M059J (cell line): ENCODE data around the gene MSH2. TPM values are rescaled to one million over a fixed set of nuclear protein-coding genes. Genes with fewer than 3 reads are reported as not detected.
"Not testable (repeated sequence)": the region's sequence is repeated elsewhere in the genome, so short reads cannot be mapped to it uniquely, and the experiment has no call there.

Experiments
- DNase-seq: peaks from one replicate; pipeline ENCODE4 v3.0.0-alpha.2; 2012; ENCODE audit warnings: low read depth
- total RNA-seq: library from RNA; depleted of rRNA; stranded (reverse); fragments of >200 nt; shearing (Covaris generic); gene quantifications from 2 replicates; pipeline ENCODE4 v1.2.3, GENCODE V29; 2014

MSH2 gene
- total RNA-seq, 1 experiment from 2014 or later, result 60.6 TPM

DNA sequence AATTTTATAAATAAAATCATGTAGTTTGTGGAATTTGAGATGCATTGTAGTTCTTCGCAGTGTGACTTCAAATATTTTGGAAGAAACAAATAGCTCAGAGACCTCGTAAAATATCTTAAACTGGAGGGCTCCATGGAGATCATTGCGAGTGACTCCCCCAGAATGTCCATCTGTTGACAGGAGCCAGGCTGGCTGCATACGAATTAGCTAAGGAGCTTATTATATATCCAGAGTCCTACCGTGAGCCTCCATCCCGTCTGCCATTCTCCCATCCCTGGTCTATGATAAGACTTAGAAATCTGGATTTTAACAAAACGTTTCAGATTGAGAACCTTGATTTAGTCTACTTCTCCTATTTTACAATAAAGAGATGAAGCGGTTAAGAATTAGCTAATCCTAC is 80.2 kb downstream of the MSH2 start:
- DNase-seq, result no peak

- DNase-seq, result no peak
Observed at GRCh38 chr2:47484396-47484795, 81.4 kb downstream of the MSH2 start.

- DNase-seq, result no peak
Observed at GRCh38 chr2:47485177-47485576, 82.2 kb downstream of the MSH2 start.

- no peak for DNase-seq
Observed at GRCh38 chr2:47485751-47486300, 82.9 kb downstream of the MSH2 start.

DNA sequence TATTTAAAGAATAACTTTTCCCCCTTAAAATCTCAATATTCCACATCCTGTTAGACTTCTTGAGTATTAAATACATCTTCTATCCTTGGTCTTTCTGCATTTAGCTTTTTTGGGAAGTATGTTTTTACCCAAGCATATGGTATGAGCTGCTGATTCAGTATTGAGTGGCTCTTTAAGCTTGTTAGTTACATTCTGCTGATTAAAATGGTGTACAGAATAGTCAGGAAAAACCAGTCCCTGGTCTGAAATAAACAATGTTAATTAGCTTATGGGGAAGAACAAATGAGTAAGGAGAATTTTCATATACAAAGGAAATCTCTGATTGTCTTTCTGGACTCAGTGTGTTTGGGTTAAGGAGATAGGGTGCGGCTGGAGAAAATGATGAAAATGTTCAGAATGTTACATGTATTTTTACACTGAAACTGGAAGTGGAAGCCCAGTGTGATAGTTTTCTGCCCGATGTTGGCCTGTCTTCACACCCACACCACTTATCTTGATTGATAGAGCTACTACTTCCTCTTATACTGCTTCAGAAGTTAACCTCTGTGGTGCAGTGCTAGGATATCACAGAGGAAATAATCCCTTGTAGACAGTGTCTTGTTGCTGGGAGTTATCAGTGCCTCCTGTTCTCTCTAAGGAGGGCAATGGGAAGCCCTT is 84.0 kb downstream of the MSH2 start:
- no peak for DNase-seq

- no peak for DNase-seq
Observed at GRCh38 chr2:47487498-47487875, 84.5 kb downstream of the MSH2 start.

GRCh38 chr2:47488870-47489584 is 86.1 kb downstream of the MSH2 start:
- peak; percentile 91 for DNase-seq

DNA sequence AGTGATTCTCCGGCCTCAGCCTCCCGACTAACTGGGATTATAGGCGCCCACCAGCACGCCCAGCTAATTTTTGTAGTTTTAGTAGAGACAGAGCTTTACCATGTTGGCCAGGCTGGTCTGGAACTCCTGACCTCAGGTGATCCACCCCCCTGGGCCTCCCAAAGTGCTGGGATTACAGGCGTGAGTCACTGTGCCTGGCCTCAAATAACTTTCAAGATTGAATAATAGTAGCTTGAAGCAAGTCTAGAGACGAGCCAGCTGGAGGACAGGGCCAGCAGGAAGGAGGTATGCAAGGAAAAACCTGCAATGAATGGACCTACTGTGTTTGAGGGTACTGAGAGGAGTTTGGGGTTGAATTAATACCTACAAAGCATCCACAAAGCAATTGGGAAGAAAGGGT is 87.5 kb downstream of the MSH2 start:
- peak; percentile 25 for DNase-seq

- no peak for DNase-seq
Observed at GRCh38 chr2:47493317-47494035, 90.5 kb downstream of the MSH2 start.

DNA sequence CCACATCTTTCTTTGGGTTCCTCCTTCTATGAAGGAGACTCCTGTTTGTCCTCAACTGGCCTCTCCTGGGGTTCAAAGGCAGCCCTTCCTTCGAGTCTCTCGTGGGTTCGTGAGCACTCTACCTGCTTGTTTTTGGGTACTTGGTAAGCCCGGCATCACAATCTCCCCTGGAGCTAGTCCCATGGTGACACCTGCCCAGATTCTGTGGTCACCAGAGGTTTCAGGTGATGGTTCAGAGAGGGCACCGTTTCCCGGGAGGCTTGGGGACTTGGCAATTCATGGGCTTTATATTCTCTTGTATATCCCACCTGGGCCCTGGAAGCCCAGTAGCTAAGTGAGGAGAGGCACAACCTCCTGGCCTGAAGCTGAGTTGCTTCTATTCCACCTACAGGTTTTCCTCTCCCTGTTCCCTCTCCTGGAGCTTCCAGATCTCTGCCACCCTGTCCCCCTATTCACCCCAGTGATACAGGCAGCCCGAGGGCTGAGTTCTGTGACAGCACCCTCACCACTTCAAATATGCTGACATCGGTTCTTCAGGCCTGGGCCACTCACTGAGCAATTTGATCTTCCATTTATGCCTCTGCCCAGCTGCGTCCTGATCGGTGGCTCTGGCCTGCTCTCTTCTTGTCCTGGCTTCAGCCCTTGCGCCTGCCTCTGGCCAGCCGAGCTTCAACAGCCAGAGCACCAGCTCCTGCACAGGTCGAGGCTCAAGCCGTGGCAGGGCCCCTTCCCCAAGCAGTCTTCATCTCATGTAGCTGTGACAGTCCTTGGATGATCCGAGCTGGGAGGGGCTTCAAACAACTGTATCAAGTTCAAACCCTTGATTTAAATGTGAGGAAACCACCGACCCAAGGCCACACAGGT is 91.5 kb downstream of the MSH2 start:
- DNase-seq, result no peak

DNA sequence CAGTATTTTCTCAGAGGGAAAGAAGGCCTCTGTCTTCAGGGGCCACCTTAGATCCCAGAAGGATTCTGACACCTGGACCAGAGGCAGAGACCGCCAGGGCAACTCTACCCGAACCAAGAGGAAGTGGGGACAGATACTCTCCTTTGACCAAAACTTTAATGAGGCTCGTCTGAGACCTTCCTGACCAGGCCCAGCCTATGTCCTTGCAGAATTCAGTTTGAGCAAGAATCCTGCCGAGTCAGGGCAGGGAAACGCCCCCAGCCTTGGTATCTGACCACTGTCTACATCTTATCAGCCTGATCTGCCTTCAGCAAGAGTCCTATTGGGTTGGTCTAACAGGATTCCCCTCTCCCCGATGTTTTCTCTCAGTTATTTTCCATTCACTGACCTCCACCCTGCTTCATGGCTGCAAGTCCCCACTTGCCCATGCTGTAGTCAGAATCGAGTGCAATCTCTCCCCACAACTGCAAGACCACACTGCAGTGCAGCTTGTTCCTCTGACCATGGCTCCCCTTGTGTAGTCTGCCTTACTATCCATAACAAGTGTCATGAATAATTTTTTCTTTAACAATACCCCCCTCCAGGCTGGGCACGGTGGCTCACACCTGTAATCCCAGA is 95.0 kb downstream of the MSH2 start:
- no peak for DNase-seq

- no peak for DNase-seq
Observed at GRCh38 chr2:47499093-47499492, 96.1 kb downstream of the MSH2 start.

- no peak for DNase-seq
Observed at GRCh38 chr2:47499621-47500309, 96.8 kb downstream of the MSH2 start.

DNA sequence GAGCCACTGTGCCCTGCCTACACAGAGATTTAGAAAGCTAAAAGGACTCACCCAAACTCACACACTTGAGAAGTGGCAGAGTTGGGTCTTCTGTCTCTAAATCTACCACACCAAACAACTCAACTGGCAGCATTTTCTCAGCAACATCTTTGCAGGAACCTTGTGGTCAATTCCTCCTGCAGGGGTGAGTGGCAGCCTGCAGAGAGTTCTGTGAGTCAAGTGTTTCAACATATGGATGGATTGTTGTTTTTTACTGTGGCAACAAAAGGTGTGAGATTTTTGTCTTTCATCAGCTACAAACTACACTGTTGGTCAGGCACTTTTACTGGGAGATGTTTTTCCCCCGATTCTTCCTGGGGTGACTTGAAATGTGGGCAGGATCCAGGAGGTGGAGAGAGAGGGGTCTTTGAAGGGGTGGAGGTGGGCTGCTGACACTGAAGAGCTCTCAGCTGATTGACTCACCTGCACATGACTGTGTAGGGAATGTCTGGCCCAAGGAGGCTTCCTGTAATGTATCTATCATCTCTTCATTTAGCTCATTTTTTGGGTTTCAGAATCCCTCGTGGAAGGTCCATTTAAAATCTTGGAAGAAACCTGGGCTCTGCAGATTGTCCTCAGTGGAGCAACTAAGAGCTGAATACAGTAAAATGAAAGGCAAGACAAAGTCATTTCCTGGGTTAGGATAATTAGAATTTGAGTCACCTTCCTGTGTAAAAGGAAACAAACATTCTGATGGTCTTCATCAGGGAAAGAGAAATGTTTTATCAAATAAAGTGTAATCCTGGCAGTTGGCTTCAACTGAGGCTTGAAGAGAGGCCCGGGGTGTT is 98.6 kb downstream of the MSH2 start:
- DNase-seq, result peak; percentile 71

DNA sequence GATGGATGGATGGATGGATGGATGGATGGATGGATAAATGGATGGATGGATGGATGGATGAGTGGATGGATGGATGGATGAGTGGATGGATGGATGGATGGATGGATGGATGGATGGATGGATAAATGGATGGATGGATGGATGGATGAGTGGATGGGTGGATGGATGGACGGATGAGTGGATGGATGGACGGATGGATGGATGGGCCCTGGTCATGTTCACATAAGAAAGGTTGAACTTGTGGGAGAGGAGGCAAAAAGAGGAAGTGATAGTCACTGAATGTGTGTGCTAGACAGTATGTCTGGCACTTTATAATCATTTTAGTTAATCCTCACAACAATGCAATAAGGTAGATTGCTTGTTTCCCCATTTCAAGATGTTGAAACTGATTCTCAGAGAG is 99.5 kb downstream of the MSH2 start:
- DNase-seq, result not testable (repeated sequence)

GRCh38 chr2:47503481-47504070 is 100.6 kb downstream of the MSH2 start:
- no peak for DNase-seq

DNA sequence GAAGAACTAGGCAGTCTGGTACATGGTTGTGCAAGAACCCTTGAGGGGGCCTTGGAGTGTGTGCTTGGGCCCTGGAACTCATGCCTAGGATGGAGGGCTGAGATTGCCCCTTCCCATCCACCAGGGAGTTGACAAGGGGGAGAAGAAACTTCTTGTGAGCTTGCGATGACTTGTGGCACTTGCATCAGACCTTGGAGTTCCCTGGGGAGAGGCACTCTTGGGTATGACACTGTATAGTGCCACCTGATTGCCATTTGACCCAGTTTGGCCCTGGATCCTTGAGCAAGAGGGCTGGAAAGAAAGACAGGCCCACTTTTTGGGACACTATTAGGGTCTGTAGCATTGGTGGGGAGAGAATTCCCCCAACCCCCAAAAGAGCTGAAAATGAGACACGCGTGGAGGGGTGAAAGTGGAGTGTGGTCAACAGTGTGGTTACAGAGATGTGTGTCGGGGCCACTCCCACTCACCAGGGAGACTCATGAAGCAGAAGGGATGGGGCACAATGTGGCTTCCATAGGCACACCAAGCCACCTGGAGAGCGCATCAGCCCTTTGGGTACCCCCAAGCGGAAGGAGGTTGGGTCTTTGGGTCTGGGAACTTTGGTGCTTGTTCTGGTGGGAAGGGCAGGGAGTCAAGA is 101.3 kb downstream of the MSH2 start:
- DNase-seq, result no peak

DNA sequence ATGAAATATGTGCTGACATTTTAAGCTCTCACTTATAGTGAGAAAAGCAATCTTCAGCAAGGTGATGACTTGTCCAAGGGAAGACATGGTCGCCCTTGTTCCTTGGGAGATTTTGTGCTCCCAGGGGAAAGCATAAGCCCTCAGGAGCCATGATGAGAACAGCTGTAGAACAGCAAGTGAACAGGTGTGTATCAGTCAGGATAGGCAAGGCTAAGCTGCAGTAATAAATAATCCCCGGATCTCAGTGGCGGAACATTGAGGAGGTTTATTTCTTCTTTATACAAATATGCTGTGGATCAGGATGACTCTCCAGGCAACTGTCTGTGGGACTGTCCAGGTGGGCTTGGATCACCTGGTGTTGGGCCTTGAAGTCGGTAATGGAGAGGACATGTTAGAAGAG is 103.1 kb downstream of the MSH2 start:
- no peak for DNase-seq

GRCh38 chr2:47506436-47506835 is 103.5 kb downstream of the MSH2 start:
- no peak for DNase-seq
